Measurements from ENCODE around the gene STAT6.

STAT6 gene

DNA sequence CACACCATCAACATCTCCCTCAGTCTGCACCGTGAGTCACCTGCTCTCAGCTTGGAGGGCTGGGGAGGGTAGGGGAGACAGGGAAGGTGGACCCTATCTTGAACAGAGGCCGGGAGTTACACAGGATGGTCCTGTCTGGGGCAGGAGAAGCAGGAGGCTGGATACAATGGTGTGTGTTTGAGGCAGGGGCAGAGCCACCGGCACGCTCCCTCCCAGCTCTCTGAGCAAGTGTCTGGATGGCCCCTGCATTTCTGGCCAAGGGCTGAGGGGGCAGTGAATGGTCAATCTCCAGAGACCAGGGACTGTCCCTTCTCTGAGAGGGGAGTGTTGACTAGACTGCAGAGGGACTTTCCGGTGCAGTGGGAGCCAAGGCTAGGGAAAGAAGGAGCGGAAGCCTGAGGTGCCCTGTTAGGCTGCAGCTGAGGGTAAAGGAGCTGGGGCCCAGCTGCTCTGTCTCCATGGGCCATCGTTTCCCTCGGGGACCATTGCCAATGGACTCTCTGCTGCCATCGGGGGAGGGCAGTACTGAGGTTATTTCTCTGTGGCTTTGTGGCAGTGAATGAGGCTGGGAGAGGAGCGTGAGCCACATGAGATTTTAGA is 34.4 kb upstream of the STAT6 start:
- DNase-seq (ENCODE audit: low read depth), result no peak

DNA sequence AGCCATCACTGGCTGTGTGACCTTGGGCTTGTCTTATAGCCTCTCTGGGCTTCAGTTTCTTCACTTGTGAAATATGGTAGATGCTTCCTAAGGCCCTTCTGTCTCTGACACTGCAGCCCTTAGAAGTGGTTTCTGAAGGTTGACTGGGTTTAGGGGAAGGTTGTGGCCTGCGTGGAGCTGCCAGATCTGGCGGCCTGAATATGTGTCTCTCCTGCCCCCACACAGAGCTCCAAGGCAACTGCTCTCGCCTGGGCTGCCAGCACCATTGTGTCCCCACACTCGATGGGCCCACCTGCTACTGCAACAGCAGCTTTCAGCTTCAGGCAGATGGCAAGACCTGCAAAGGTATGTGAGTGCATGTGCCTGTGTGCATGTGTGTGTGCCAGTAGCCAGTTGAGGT is 32.3 kb upstream of the STAT6 start:
- DNase-seq (ENCODE audit: low read depth), result no peak

DNA sequence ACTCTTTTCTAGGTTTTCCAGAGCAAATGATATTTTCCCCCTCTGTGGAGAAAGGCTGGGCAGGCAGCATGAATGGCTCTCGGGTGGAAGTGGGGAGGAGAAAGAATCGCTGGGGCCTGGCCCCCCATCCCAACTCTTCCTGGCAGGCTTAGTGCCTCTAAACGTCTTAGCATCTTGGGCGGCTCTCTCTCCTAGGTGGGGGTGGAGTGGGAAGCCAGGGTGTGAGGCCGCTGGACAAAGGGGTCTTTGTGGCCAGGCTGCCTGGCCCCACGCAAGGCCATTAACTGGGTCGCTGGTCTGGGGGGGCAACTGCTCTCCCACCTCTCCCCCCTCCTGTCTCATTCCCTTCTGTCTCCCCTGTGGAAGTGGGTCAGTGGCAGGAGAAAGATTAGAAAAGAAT is 31.6 kb upstream of the STAT6 start:
- no peak for DNase-seq (ENCODE audit: low read depth)

DNA sequence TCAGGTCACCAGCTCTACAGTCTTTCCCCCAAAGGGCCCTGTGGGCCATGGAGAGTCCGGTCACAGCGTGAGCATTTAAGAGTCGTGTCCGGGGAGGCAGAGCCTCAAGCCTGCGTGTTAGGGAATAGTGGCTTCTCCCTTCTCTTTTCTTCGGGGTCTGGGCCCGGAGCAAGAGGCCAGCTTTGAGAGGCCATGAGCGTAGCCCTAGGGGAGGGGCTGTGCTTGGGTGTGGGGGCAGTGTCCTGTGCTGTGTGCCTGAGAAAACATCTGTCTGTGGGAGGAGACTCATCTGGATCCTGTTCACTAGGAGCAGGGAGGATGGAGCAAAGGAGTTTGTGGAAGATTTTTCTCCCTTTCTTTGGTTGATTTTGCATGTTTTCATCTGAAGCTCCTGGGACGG is 31.0 kb upstream of the STAT6 start:
- no peak for DNase-seq (ENCODE audit: low read depth)

DNA sequence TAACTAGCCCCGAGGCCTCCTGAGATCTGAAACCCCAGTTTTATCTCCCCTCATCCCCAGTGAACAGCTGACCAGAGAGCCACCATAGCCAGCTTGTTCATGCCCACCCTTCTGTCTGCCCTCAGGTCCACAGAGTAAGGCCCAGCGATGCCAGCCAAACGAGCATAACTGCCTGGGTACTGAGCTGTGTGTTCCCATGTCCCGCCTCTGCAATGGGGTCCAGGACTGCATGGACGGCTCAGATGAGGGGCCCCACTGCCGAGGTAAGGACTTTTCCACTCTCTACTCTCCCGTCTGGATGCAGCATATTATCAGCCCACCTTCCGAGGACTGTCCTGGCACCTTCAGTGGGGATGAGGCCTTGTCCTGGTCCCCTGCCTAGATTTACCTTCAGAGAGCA is 30.1 kb upstream of the STAT6 start:
- no peak for DNase-seq (ENCODE audit: low read depth)

DNA sequence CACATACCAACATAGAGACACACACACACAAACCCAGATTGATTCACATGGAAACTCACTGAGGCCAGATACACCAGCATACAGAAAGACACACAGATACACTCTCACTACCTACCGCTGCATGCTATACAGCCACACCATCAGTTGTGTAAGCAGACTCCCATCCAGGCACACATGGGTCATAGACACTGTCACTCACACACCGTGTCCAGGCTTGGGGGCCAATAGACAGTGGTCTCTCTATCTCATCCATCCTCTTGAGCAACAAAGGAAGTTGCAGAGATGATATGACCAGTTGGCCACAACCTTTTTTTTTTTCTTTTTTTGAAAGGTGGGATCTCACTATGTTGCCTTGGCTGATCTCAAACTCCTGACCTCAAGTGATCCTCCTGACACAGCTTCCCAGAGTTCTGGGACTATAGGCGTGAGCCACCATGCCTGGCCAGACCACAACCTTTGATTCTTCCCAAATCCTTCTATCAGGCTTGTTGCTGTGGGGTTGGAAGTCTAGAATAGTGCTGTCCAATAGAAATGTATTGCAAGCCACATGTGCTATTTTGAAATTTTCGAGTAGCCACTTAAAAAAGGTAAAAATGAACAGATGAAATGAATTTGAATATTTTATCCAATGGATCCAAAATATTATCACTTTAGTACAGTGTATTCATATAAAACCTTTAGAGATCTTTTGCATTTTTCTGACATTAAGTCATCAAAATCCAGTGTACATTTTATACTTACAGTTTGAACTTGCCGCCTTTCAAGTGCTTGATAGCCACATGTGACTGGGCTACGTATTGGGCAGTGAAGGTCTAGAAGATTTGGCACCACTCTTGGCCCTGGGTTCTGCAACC is 28.9 kb upstream of the STAT6 start:
- DNase-seq (ENCODE audit: low read depth), result no peak

DNA sequence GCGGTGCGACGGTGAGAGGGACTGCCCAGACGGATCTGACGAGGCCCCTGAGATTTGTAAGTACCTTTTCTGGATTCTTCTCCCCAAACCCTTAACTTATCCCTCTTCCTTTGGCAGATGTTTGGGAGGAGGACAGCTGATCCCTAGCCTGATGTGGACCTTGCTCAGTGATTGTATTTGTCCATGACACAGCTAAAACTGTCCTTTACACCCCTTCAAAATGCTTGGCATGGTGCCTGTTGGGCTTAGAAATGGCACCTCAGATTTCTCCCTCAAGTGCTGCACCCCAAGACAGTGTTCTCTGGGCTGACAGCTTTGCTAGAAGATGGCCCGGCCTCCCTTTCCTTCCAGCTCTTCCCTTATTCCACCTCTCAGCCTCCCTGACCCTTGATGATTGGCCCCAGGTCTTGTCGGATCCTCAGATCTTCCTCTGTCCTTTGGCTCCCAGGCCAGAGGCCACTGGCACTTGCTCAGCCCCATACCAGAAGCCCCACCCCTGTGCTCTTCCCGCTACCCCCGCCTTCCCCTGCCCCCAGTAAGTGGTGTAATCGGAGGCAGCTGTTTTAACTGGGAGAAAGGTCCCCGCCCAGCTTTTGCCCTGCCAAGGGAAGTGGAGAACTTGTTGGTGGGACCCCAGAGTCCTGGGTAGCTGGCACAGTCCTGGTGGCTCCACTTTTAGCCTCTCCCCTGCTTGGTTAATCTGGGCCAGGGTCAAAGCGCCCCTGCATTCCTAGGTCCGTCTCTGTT is 27.5 kb upstream of the STAT6 start:
- DNase-seq (ENCODE audit: low read depth), result no peak

DNA sequence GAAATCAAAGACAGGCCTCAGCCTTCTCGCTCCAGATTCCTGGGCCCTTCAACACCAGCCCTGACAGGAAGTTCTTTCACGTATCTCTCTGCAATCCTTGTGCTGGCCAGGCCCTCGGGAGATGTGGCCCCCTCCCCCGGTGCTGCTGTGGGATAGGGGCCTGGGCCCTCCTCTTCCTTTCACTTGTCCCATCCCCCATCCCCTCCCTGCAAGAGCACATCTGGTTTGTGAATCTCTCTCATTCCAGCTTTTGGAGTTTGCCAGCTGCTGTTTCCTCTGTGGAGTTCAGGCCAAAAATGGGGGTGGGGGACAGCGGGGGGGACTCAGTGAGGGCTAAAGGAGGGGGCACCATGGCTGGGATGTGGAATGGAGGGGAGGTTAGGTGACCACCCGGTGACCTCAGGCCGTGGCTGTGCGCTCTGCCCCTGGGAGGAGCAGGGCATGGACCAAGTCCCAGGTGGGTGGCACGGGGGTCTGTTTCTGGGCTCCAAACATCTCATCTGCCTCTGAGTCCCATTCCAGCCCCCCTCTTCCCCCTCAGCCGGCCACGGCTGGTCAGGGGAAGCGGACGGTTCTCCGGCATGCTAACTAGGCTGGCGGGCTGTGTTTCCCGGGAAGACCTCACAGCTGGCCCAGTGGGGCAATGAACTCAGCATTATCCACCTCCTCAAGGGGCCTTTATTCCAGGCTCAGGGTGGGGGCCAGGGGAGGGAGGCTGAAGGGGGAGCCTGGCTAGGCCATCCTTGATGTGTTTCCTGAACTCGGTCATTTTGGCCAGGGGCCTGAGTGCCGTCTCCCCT is 24.6 kb upstream of the STAT6 start:
- DNase-seq (ENCODE audit: low read depth), result peak; percentile 72

DNA sequence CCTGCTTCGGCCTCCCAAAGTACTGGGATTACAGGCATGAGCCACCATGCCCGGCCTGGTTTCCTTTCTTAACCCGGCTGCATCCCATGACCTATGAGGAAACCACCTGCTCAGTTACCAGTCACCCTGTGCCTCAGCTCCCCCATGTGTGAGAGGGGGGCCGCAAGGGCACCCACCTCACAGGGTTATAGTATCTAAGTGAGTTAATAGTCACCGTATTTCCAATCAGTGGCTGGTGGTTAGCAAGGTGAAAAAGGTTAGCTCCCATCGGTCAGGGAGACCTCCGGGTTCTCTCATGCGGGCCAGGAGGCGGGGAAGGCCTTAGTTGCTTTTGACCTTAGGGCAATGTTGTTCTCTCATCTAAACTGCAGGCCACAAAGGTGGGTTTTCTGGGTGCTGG is 23.8 kb upstream of the STAT6 start:
- no peak for DNase-seq (ENCODE audit: low read depth)

DNA sequence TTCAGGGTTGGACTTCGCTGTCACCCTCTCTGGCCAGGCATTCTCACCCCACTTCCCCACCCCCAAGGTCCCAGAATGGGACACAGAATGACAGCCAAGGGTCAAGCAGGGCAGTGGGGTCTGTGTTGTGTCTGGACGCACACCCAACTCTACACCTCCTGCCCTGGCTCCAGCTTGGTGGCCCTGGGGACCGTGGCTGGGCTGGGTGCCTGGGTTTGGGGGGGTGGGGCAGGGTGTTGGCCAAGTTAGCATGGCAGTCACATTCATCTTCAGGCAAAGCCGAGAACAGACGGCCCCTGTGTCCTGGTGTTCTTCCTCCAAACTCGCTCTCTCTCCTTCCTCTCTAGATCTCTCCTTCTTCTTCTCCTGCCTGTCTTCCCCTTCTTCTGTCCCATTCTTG is 22.8 kb upstream of the STAT6 start:
- no peak for DNase-seq (ENCODE audit: low read depth)

DNA sequence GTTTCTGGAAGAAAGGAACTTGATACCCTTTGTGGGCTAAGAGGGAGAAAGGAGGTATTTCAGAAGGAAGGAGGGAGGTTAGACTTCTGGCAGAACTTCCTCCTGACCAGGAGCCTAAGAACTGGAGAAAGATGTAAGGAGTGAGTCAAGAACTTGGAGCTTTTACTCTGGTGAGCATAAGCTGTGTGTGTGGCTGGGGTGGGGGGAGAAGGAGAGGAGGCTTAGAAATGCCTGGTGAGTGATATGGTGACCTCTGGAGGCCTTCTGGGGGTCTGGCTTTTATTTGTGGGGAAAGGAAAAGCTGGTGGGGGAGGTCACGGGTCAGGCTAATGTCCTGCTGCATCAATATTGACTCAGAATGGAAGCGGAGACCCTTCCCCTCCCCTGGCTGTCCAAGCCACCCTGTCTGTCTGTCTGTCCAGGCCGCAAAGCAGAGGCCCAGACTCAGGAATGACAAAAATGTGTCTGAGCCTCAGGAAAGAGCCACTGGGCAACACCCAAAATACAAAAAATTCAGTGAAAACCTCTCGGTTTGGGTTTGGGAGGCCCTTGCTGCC is 21.9 kb upstream of the STAT6 start:
- no peak for DNase-seq (ENCODE audit: low read depth)

DNA sequence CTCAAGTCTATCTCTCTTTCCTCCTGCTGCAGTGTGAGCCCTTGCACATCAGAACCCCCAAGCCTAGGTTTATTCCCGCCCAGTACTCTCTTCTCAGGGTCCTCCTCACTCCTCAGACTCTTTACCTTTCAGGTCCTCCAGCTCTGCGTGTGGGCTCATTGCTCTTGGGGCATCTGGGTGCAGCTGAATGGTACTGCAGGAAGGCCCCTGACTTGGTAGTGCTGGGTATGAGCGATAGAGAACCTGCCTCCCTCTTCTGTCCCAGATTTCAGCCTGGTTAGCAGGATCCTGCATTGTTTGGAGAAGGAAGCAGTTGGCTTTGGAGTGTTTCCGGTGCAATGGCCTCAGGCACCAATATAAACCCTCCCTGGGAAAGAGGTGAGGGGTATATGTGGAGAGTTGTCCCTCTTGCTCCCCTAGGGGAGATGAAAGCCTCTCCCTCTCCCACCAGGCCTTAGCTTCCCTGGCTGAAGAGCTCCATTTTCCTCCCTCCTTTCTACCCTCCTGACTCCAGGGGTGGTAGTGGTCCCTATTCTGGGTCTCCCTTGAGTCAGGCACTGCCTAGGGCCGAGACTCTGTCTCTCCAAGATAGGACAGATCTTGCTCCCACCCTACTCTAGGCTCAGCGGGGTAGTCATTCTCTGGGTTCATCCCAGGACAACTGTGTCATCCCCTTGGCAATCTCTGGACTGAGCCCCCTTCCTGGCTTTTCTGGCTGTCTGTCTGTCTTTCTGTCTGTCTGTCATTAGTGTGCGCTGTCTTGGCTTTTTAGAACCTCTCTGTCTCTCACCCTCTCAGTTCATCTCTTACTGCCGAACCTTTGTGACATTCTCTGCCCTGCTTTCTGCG is 21.0 kb upstream of the STAT6 start:
- no peak for DNase-seq (ENCODE audit: low read depth)

DNA sequence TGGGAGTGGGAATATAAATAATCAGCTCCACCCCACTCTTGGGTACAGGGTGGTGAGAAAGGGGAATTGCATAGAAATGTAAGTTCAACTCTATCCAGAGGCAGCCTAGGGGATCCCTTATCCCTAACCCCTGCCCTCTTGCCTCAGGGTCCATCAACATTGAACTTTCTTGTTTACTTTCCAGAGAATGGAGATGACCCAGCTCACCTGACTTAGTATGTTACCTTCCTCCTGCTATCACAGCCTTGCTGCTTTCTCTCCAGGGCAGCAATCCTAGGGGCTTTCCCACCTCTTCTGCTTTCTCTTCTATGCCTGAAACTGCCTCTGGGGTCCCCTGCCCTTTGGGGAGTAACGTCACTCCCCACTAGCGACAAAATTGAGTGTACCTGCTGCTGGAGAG is 19.8 kb upstream of the STAT6 start:
- no peak for DNase-seq (ENCODE audit: low read depth)

DNA sequence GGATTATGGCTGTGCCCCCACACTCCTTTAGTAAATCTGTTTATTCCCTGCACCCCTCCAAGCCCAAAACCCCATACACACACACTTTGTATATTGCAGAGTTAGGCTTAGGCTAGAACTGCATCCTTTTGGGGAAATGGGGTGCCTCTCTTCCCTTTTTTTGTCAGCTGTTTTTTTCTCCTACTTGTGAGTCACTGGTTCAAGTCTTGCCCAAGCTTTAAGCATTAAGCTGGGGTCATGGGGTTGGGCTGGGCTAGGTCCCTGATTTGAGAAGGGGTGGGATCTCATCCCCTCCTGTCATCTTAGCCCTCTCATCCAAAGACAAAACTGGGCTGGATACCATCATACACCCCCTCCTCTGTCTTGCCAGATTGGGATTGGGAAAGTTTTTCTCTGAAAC is 18.7 kb upstream of the STAT6 start:
- DNase-seq (ENCODE audit: low read depth), result peak; percentile 71

DNA sequence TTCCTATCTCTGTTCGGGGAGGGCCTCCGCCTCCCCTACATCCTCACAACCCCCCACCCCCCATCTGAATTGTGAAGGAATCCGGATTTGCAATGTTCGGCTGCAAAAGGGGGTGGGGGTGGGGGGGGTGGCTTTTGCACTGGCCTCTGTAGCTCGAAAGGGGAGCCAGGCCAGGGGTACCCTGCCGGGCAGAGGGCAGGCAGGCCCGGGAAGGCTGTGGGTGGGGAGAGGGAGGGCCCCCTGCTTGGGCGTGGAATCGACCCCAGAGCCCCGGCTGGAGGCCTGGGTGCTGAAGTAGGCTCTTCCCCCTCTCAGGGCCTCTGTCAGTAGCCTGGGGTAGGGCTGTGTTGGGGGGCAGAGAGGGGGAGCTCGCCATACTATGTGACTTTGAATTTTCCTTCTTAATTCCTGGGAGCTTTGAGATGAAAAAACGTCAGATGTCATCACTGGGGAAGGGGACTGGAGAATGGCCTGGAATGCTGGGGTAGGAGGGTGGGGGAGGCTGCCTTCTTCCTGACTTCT is 18.2 kb upstream of the STAT6 start:
- DNase-seq (ENCODE audit: low read depth), result no peak

DNA sequence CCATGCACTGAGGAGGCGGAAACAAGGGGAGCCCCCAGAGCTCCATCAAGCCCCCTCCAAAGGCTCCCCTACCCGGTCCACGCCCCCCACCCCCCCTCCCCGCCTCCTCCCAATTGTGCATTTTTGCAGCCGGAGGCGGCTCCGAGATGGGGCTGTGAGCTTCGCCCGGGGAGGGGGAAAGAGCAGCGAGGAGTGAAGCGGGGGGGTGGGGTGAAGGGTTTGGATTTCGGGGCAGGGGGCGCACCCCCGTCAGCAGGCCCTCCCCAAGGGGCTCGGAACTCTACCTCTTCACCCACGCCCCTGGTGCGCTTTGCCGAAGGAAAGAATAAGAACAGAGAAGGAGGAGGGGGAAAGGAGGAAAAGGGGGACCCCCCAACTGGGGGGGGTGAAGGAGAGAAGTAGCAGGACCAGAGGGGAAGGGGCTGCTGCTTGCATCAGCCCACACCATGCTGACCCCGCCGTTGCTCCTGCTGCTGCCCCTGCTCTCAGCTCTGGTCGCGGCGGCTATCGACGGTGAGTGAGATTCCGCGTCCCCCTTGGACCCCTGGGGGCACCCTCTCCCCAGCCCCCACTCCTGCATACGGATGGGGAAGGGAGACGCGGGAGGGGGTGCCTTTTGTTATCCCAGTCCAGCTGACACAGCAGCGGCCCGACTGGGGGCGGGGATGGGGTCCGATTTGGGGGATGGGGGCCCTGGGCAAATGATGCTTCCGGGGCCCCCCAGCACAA is 17.5 kb upstream of the STAT6 start:
- no peak for DNase-seq (ENCODE audit: low read depth)

DNA sequence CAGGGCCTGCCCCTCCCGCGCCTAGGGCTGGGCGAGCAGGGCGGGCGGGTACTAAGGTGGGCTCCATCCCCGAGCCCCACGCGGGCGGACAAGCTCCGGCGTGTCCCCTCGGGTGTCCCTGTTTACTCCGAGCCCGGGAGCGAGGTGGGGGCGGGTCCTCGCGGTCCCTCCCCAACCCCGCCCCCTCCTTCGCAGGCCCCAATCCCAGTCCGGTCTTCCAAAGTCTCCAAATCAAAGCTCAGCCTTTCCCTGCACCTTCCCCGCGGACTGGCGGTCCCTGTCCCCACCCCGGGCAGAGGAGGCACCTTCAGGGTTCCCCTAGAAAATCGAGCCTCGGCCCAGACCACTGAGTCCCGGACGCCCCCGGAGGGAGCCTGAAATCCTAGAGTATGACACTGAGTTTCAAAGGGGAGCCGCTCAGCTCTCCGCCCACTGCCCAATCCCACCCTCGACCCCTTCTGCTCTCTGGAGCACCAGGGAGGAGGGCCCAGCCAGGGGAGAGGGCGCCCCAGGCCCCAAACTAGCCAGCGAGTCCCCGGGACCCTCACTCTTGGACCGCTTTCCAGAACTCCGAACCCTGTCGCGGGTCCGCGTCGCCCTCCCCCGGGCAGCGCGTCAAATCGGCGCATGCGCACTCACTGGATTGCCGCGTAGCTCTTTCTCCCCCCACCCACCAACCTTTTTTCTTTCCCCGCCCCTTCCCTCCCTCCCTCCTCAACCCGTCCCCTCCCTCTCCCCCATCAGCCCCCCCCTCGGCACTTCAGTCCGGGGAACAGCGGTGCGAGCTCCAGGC is 16.8 kb upstream of the STAT6 start, which contains the start of gene LRP1:
Gene LRP1, plus strand, starts transcription at position 758 of the 793 bp plus-strand sequence. CDS start 482 bp downstream, outside the sequence.
- peak; percentile 83 for DNase-seq (ENCODE audit: low read depth)

DNA sequence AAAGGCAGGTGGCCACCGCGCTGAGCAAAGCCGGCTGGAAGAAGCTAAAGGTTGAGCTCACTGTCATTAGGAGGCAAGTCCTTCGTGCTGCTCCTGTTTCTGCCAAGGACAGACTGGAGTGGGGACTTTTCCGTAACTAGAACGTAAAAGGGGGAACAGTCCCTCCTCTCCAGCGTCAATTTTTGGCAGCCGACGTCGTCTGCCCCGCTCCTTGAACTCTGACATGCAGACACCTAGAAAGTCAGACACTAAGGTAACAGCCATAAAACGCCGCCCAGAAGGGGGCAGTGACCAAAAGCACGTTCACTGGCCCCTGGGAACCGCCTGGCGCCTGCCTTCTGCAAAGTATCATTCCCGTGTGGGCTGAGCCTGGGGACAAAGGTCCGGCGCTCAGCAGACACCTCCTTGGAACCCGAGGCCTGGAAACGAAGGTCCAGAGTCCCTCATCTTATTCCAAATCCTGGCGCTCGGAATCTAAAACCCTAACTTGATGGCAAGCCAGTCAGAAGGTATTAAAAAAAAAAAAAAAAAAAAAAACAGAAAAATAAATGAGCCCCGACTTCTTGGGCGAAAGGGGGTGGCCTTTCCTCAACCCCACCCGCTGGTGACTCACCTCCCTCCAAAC is 16.1 kb upstream of the STAT6 start:
- DNase-seq (ENCODE audit: low read depth), result no peak

DNA sequence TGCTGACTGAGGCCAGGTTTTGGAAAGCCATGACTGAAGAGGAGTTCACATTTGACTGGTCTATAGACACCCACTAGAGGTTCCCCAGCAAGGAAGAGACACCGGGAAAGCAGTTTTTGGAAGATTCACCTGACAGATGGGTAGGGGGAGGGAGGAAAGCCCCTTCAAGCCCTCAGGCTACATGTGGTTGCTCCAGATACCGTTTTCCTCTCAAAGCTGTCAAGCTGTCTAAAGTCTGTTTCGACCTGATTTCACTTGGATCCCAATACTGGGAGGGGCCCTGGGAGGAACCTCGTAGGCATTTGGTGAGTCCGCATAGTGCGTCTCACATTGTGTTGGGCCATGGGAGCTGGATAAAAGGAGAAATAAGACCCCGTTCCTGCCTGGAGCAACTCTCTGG is 15.4 kb upstream of the STAT6 start:
- DNase-seq (ENCODE audit: low read depth), result no peak
